Measurements from ENCODE around the gene NPAS3. TPM values are rescaled to one million over a fixed set of nuclear protein-coding genes. Genes with fewer than 3 reads are reported as not detected.

NPAS3 gene
- total RNA-seq, 1 experiment from 2014 or later: not detected

DNA sequence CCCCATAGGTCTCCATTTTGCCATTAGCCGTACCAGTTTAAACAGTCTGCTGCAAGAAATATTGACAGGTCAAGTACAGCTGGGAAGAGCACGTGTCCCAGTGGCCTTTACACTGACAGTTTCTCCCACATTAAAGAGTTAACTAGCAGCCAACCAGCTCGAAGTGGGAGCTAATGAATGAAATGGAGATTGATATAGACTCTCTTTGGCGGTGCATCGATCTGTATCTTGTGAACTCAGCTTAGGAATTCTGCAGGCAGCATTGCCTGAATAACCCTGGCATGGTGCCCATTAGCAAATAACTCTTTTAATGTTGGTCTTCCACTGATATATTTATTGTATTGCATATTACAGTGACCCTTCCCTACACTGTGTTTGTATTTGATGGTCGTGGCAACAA, 692.8 kb downstream of the NPAS3 start:
- Histone ChIP-seq H3K4me1 (replicated peaks; ENCODE audit: insufficient read depth) (no peaks in the 10 kb centered on the region), H3K4me2 (no peak overlapping the region), H3K36me3 (ENCODE audit: low read depth) (no peaks in the 10 kb centered on the region), H3K79me2 (ENCODE audit: low read depth) (no peaks in the 10 kb centered on the region), H4K20me1 (ENCODE audit: insufficient read depth) (no peaks in the 10 kb centered on the region), H3K27me3 (ENCODE audit: insufficient read depth, low read depth) (no peaks in the 10 kb centered on the region), H3K9me3 (ENCODE audit: insufficient read depth, low read depth) (no peaks in the 10 kb centered on the region), H3F3A (ENCODE audit: insufficient read depth, low read depth) (no peaks in the 10 kb centered on the region), H3K27ac (no peak overlapping the region), H3K4me3 (no peak overlapping the region), H3K9me2 (ENCODE audit: insufficient read depth) (no peaks in the 10 kb centered on the region), H2AFZ (no peak overlapping the region)
- no TSS peak for BruUV-seq (replicated peaks)
- DNase-seq: no peak
- TF ChIP-seq, protein P1, sequence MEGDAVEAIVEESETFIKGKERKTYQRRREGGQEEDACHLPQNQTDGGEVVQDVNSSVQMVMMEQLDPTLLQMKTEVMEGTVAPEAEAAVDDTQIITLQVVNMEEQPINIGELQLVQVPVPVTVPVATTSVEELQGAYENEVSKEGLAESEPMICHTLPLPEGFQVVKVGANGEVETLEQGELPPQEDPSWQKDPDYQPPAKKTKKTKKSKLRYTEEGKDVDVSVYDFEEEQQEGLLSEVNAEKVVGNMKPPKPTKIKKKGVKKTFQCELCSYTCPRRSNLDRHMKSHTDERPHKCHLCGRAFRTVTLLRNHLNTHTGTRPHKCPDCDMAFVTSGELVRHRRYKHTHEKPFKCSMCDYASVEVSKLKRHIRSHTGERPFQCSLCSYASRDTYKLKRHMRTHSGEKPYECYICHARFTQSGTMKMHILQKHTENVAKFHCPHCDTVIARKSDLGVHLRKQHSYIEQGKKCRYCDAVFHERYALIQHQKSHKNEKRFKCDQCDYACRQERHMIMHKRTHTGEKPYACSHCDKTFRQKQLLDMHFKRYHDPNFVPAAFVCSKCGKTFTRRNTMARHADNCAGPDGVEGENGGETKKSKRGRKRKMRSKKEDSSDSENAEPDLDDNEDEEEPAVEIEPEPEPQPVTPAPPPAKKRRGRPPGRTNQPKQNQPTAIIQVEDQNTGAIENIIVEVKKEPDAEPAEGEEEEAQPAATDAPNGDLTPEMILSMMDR (conservative IDR thresholded peaks at IDR 0.05): no peak
- no peak for TF ChIP-seq EZH2 (IDR thresholded peaks at IDR 0.05; ENCODE audit: low read depth)
- ChIA-PET CTCF (no interaction called here), POLR2A (ENCODE audit: unreplicated experiment) (no interaction called here)
- intact Hi-C loops (cut with micrococcal nuclease; ENCODE audit: unreplicated experiment): no loop called here

DNA sequence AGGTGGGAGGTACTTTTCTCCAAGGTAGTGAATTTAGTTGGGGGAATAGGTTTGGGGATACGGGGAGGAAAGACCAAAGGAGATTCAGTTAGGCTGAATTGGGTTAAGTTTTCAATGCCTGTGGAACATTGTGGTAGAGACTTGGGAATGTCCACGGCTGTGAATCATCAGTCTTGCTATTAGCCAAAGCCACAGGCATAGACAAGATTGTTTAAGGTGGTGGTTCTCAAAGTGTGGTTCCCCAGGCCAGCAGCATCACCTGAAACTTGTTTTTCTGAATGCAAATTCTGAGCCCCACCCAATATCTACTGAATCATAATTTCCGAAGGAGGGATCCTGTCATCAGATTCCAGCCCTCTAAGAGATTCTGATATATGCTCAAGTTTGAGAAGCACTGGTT, 696.0 kb downstream of the NPAS3 start:
- no peak overlapping the region for H3K27ac ChIP-seq
- TF ChIP-seq, protein P1 (conservative IDR thresholded peaks at IDR 0.05): no peak
- TF ChIP-seq EZH2 (IDR thresholded peaks at IDR 0.05; ENCODE audit: low read depth): no peak
- no peak overlapping the region for H3K4me2 ChIP-seq
- DNase-seq: no peak
- BruUV-seq (replicated peaks): no TSS peak
- intact Hi-C loops (cut with micrococcal nuclease; ENCODE audit: unreplicated experiment): no loop called here
- no peaks in the 10 kb centered on the region for H4K20me1 ChIP-seq (ENCODE audit: insufficient read depth)
- no peaks in the 10 kb centered on the region for H3K36me3 ChIP-seq (ENCODE audit: low read depth)
- H3K4me3 ChIP-seq: no peak overlapping the region
- no peaks in the 10 kb centered on the region for H3K9me2 ChIP-seq (ENCODE audit: insufficient read depth)
- ChIA-PET POLR2A (ENCODE audit: unreplicated experiment) (no interaction called here), CTCF (no interaction called here)
- H3K9me3 ChIP-seq (ENCODE audit: insufficient read depth, low read depth): no peaks in the 10 kb centered on the region
- no peaks in the 10 kb centered on the region for H3K79me2 ChIP-seq (ENCODE audit: low read depth)
- no peaks in the 10 kb centered on the region for H3K27me3 ChIP-seq (ENCODE audit: insufficient read depth, low read depth)
- no peaks in the 10 kb centered on the region for H3F3A ChIP-seq (ENCODE audit: insufficient read depth, low read depth)
- no peaks in the 10 kb centered on the region for H3K4me1 ChIP-seq (replicated peaks; ENCODE audit: insufficient read depth)
- H2AFZ ChIP-seq: no peak overlapping the region

DNA sequence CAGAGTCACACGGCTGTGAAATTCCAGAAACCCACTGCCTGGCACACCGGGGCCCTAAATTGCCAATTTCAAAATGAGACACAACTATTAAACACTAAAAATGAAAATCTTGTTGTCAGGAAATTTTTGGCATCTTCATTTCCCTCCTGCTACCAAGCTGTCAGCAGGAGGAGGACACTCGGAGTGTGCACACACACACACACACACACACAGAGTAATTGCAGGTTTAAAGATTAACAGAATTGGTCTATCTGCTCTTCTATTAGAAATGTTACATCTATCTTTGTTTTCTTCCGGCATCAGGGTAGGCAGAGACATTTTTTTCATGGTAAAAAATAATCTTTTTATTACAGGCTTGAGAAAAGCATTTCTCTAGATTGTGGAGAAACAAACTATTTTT, 698.0 kb downstream of the NPAS3 start:
- H2AFZ ChIP-seq: no peak overlapping the region
- DNase-seq: no peak
- no peak overlapping the region for H3K4me2 ChIP-seq
- H3K4me3 ChIP-seq: no peak overlapping the region
- no peaks in the 10 kb centered on the region for H3K36me3 ChIP-seq (ENCODE audit: low read depth)
- intact Hi-C loops (cut with micrococcal nuclease; ENCODE audit: unreplicated experiment): no loop called here
- no peaks in the 10 kb centered on the region for H3K9me2 ChIP-seq (ENCODE audit: insufficient read depth)
- no peaks in the 10 kb centered on the region for H3K4me1 ChIP-seq (replicated peaks; ENCODE audit: insufficient read depth)
- no peak overlapping the region for H3K27ac ChIP-seq
- ChIA-PET POLR2A (ENCODE audit: unreplicated experiment) (no interaction called here), CTCF (no interaction called here)
- TF ChIP-seq EZH2 (IDR thresholded peaks at IDR 0.05; ENCODE audit: low read depth): no peak
- TF ChIP-seq, protein P1 (conservative IDR thresholded peaks at IDR 0.05): no peak
- H3K27me3 ChIP-seq (ENCODE audit: insufficient read depth, low read depth): no peaks in the 10 kb centered on the region
- no peaks in the 10 kb centered on the region for H4K20me1 ChIP-seq (ENCODE audit: insufficient read depth)
- H3K79me2 ChIP-seq (ENCODE audit: low read depth): no peaks in the 10 kb centered on the region
- H3F3A ChIP-seq (ENCODE audit: insufficient read depth, low read depth): no peaks in the 10 kb centered on the region
- no peaks in the 10 kb centered on the region for H3K9me3 ChIP-seq (ENCODE audit: insufficient read depth, low read depth)
- BruUV-seq (replicated peaks): no TSS peak
